ENCODE data around the gene AMBRA1.

The AMBRA1 gene, protein sequence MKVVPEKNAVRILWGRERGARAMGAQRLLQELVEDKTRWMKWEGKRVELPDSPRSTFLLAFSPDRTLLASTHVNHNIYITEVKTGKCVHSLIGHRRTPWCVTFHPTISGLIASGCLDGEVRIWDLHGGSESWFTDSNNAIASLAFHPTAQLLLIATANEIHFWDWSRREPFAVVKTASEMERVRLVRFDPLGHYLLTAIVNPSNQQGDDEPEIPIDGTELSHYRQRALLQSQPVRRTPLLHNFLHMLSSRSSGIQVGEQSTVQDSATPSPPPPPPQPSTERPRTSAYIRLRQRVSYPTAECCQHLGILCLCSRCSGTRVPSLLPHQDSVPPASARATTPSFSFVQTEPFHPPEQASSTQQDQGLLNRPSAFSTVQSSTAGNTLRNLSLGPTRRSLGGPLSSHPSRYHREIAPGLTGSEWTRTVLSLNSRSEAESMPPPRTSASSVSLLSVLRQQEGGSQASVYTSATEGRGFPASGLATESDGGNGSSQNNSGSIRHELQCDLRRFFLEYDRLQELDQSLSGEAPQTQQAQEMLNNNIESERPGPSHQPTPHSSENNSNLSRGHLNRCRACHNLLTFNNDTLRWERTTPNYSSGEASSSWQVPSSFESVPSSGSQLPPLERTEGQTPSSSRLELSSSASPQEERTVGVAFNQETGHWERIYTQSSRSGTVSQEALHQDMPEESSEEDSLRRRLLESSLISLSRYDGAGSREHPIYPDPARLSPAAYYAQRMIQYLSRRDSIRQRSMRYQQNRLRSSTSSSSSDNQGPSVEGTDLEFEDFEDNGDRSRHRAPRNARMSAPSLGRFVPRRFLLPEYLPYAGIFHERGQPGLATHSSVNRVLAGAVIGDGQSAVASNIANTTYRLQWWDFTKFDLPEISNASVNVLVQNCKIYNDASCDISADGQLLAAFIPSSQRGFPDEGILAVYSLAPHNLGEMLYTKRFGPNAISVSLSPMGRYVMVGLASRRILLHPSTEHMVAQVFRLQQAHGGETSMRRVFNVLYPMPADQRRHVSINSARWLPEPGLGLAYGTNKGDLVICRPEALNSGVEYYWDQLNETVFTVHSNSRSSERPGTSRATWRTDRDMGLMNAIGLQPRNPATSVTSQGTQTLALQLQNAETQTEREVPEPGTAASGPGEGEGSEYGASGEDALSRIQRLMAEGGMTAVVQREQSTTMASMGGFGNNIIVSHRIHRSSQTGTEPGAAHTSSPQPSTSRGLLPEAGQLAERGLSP (N-terminal part only)

DNA sequence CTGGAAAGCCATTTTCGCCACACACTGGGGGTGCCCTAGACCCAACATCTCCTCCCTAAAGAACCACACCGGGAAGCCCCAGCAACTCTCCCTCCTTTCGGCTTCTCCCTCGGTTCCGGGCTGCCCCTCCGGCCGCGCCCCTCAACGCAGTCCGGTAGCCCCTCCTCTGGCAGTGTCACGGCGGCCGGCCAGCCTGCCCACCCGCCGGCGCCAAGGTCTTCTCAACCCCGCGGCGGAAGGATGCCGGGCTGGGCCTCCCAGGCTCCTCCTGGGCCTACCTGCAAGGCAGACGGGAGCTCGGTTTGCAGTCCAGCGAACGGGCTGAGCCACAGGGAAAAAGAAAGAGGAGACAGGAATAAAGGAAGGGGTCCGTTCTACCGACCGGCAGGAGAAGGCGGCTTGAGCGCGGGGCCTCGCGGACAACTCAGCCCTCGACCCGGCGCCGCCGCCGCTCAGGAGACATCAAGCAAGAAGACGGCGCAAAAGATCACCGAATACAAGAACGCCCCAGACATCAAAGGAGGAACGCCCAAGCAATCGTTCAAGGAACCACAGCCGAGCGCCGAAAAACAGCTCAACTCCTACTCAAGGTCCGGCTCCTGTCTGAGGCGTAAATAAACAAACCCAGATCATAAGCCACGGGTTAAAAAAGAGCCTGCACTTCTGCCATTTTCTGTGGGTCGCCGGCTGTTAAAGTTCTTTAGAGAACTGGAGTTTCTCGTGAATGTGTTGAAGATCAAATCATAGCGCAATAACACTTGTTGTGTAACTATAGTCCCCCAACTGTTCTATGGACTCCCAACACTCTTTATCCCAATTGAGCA lies at the start of gene AMBRA1:
AMBRA1 (minus strand) TSS at position 474 of the 824 bp plus-strand sequence. CDS start 45,643 bp downstream, outside the sequence.
- ChIA-PET POLR2A (interaction anchor here (0.6 to 2.0 kb wide), 22 partner anchors 12 to 356 kb away, joined by 3 to 16 read pairs (median 4); partner anchors contain the start of genes ARHGAP1, ATG13 and ZNF408), CTCF (interaction anchor here (1.0 kb wide), 1 partner anchor 18 kb away, joined by 3 read pairs; no protein-coding TSS in a partner anchor)
- DNase-seq (ENCODE audit: extremely low spot score), result peak; percentile 77
- TF ChIP-seq L3MBTL2 (conservative IDR thresholded peaks at IDR 0.05), result peak; percentile 61; the same call in 1 of the 2 replicates
- no peak for TF ChIP-seq LEF1 (IDR thresholded peaks at IDR 0.05; ENCODE audit: borderline replicate concordance)

DNA sequence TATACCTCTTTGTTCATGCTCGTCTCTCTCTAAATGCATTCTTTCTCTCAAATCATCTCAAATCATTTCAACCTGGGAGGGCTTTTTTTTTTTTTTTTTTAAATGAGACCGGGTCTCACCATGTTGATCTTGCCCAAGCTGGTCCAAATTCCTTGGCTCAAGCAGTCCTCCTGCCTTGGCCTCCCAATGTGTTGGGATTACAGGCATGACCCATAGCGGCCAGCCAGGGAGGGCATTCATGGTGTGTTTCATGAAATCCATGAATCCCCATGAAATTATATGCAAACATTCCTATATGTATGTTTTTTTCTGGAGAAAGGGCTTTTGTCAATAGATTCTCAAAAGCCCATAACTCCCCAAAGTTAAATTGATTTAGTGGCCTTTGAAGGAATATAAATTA lies 49.7 kb upstream of the AMBRA1 start:
- ChIA-PET CTCF (no interaction called here), POLR2A (no interaction called here)
- DNase-seq (ENCODE audit: extremely low spot score), result no peak
- TF ChIP-seq ARNT (IDR thresholded peaks at IDR 0.05) (no peak), L3MBTL2 (conservative IDR thresholded peaks at IDR 0.05) (no peak), SP1 (IDR thresholded peaks at IDR 0.05) (no peak)

DNA sequence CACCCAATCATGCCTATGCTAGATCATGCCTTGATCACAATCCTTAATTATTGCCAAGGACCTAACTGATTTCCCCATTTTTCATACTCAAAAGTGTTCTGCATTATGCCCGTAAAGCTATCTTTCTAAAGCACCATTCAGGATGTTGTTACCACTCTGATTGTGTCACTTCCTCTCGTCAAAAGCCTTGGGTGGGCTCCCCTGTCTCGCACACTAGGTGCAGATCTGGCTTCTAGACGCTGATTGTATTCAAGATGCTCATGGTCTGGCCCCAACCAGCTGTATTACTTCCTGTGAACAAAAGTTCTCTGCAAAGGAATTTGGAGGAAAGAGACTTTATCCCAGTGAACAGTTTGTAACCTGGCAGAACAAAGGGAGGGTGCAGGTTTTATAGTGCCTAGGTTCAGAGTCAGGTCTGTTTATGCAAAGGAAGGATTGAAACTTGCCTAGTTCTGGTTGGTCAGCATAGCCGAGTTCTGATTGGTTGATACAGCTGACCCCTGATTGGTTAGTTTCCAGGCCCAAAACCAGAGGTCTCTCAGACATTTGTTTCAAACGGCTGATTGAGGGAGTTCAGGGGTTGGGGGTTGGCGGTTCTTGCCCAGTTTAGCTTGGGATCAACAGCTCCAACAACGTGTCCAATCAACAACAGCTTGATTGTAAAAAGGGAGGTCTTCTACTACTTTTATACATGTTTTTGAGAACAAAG lies 49.0 kb upstream of the AMBRA1 start:
- TF ChIP-seq NFRKB (IDR thresholded peaks at IDR 0.05) (no peak), ELF4 (IDR thresholded peaks at IDR 0.05) (no peak)
- DNase-seq (ENCODE audit: extremely low spot score), result no peak
- CTCF ChIA-PET, result no interaction called here
- POLR2A ChIA-PET, result no interaction called here

- no peak for TF ChIP-seq L3MBTL2 (conservative IDR thresholded peaks at IDR 0.05)
- TF ChIP-seq NFRKB (IDR thresholded peaks at IDR 0.05), result no peak
- no peak for TF ChIP-seq FOXK2 (IDR thresholded peaks at IDR 0.05)
- no peak for TF ChIP-seq TARDBP (IDR thresholded peaks at IDR 0.05)
- TF ChIP-seq, protein P1, sequence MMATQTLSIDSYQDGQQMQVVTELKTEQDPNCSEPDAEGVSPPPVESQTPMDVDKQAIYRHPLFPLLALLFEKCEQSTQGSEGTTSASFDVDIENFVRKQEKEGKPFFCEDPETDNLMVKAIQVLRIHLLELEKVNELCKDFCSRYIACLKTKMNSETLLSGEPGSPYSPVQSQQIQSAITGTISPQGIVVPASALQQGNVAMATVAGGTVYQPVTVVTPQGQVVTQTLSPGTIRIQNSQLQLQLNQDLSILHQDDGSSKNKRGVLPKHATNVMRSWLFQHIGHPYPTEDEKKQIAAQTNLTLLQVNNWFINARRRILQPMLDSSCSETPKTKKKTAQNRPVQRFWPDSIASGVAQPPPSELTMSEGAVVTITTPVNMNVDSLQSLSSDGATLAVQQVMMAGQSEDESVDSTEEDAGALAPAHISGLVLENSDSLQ (IDR thresholded peaks at IDR 0.05), result no peak
- TF ChIP-seq ARNT (IDR thresholded peaks at IDR 0.05), result no peak
- TF ChIP-seq BHLHE40 (IDR thresholded peaks at IDR 0.05; ENCODE audit: borderline replicate concordance), result no peak
- no peak for TF ChIP-seq HDGF (IDR thresholded peaks at IDR 0.05; ENCODE audit: borderline replicate concordance)
- TF ChIP-seq CTBP1 (IDR thresholded peaks at IDR 0.05; ENCODE audit: borderline replicate concordance), result no peak
- no peak for TF ChIP-seq ELF4 (IDR thresholded peaks at IDR 0.05)
- no peak for TF ChIP-seq ZNF384 (IDR thresholded peaks at IDR 0.05)
- no peak for TF ChIP-seq LEF1 (IDR thresholded peaks at IDR 0.05; ENCODE audit: borderline replicate concordance)
- TF ChIP-seq FOXM1 (IDR thresholded peaks at IDR 0.05; ENCODE audit: borderline replicate concordance), result no peak
- no peak for TF ChIP-seq SP1 (IDR thresholded peaks at IDR 0.05)
- DNase-seq (ENCODE audit: extremely low spot score), result no peak
- CTCF ChIA-PET, result no interaction called here
- POLR2A ChIA-PET, result no interaction called here
Observed at GRCh38 chr11:46641639-46642038, 47.8 kb upstream of the AMBRA1 start.

- CTCF ChIA-PET, result interaction anchor here (0.6 kb wide), 1 partner anchor 111 kb away, joined by 4 read pairs; no protein-coding TSS in a partner anchor
Observed at GRCh38 chr11:46640036-46640788, 46.4 kb upstream of the AMBRA1 start.

DNA sequence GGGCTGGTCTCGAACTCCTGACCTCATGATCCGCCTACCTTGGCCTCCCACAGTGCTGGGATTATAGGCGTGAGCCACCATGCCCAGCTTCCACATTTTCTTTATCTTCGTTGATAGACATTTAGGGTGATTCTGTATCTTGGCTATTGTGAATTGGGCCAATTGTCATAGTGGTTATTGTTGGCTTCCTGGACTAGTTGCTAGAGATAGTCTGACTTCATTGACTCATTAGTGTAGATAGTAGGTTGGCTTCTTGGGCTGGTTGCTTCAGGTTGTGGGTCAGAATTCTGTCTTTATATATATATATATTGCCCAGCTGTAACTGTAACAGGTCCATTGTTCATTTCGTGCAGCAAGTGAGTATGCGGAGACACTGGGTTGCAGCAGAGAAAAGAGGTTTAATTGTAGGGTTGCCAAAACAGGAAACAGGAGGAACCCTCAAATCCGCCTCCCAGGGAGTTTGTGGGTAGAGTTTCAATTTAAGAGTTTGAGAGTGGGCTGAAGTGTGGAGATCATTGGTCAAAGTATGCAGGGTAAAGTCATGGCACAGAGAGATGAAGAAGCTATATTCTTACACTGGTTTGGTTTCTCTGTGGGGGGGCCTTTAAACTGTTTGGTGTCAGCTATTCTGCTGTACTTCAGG lies 45.5 kb upstream of the AMBRA1 start:
- POLR2A ChIA-PET, result no interaction called here
- TF ChIP-seq HDGF (IDR thresholded peaks at IDR 0.05; ENCODE audit: borderline replicate concordance), result no peak
- TF ChIP-seq BHLHE40 (IDR thresholded peaks at IDR 0.05; ENCODE audit: borderline replicate concordance), result no peak
- no peak for TF ChIP-seq SUZ12 (IDR thresholded peaks at IDR 0.05)
- TF ChIP-seq, protein P1 (IDR thresholded peaks at IDR 0.05), result no peak
- no peak for TF ChIP-seq TARDBP (IDR thresholded peaks at IDR 0.05)
- no peak for TF ChIP-seq ARNT (IDR thresholded peaks at IDR 0.05)
- no peak for TF ChIP-seq L3MBTL2 (conservative IDR thresholded peaks at IDR 0.05)
- no peak for TF ChIP-seq FOXK2 (IDR thresholded peaks at IDR 0.05)
- no peak for TF ChIP-seq FOXA1 (IDR thresholded peaks at IDR 0.05)
- TF ChIP-seq ELF4 (IDR thresholded peaks at IDR 0.05), result no peak
- TF ChIP-seq NFRKB (IDR thresholded peaks at IDR 0.05), result no peak
- TF ChIP-seq CTBP1 (IDR thresholded peaks at IDR 0.05; ENCODE audit: borderline replicate concordance), result no peak
- TF ChIP-seq FOXM1 (IDR thresholded peaks at IDR 0.05; ENCODE audit: borderline replicate concordance), result no peak
- TF ChIP-seq ZNF384 (IDR thresholded peaks at IDR 0.05), result no peak

More at GRCh38 chr11:46640036-46640788, 46.4 kb upstream of the AMBRA1 start:
- POLR2A ChIA-PET, result no interaction called here
- no peak for DNase-seq (ENCODE audit: extremely low spot score)
- TF ChIP-seq FOXA1 (IDR thresholded peaks at IDR 0.05) (no peak), SUZ12 (IDR thresholded peaks at IDR 0.05) (no peak)

More for the DNA sequence above, 45.5 kb upstream of the AMBRA1 start:
- no peak for DNase-seq (ENCODE audit: extremely low spot score)
- CTCF ChIA-PET, result interaction anchor here (0.6 kb wide), 1 partner anchor 110 kb away, joined by 4 read pairs; no protein-coding TSS in a partner anchor

All from HEK293T (cell line).